ENCODE data around the gene THSD1.
"Not testable (repeated sequence)": the region's sequence is repeated elsewhere in the genome, so short reads cannot be mapped to it uniquely, and the experiment has no call there.

THSD1 gene

DNA sequence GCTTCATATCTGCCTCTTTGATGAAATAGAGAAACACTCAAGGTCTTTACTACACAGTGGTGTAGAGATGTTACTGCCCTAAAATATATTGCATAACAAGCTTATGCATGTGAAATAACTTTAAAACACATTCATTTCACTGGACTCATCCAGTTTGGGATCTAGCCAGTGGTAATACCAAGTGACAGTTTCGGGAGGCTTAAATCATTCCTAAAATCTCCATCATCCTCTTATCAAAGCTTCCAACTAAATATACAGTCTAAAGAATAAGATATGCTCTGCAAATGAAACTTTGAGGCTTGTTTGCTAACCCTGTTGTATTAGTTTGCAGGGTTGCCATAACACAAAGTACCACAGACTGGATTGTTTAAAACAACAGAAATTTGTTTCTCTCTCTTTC lies 52.8 kb downstream of the THSD1 start:
- DNase-seq (ENCODE audit: low spot score), result no peak

DNA sequence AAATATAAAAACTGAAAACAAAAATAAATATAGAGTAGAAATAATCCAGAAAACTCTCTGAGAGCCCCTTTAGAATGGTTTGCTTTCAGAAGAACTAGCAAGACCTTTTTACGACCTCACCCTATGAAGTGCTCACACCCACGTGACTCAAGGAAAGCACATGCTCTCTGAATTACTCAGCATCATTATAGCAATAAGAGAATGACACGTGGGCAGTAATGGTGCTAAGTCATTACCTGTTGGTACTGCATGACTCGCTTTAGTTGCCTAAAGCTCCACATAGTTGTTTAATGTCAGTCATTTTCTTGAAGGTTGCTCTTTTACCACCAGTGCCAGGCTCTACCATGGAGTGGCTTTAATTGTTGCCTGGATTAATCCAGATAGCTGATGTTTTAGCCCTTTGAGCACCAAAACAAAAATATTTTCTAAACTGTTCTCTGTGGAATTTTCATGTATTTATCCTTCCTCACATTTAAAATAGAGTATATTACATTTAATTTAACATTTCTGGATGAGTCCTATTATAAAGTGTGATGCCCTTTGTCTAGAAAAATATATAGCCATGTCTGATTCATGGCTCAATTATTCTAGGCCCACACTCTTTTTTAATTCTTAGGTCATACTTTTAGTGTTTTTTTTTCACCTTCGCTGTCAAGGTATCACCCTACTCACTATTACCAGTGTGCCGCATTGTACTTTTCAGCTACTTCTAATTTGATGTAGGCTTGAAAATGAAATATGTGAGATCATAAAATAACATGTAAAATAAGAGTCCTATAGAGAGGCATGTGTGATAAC lies 56.8 kb downstream of the THSD1 start:
- DNase-seq (ENCODE audit: low spot score), result peak; percentile 40

DNA sequence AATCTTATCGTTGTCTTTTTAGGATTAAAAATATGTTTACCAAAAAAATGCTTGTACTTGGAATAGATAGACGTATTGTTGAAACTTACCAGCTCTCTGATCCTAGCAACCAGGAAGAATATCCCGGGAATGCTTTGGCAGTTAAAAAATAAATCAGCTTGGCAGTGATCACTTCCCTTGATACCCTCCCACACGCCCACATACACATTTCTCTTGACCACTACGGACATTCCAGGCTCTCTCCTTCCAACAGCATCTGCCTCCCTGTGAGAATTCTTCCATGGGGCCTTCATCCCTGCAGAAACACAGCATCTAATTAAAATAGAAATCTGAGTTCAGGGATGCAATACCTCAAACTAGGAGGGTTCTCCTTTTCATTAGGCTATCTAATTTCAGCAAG lies 57.9 kb downstream of the THSD1 start:
- no peak for DNase-seq (ENCODE audit: low spot score)

DNA sequence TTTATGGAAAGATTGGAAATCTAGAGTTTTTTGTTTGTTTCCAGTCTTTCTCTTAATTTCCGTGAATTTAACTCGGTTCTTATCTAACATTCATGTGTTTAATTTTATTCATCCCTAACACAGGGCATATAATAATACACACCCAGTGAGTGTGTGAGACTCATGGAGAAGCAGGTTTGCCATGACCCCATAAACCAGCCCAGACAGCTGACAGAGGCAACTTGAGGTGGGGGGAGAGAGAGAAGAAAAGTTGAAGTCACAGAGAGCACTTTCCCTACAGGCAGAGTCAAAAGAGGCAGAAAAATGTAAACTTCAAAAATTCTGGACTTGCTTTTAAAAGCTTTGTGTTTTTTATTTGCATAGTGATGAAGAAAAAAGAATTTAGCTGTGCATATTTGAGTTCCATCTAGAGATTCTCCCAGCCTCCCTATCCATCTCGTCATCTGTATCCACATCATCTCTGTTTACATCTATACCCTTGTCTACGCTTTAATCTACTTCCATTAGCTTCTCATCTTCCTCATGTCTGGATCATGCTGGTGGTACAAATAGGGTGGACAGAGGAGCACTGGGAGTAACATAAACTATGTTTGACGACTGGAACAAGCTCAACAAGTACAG lies 60.2 kb downstream of the THSD1 start:
- DNase-seq (ENCODE audit: low spot score), result no peak

DNA sequence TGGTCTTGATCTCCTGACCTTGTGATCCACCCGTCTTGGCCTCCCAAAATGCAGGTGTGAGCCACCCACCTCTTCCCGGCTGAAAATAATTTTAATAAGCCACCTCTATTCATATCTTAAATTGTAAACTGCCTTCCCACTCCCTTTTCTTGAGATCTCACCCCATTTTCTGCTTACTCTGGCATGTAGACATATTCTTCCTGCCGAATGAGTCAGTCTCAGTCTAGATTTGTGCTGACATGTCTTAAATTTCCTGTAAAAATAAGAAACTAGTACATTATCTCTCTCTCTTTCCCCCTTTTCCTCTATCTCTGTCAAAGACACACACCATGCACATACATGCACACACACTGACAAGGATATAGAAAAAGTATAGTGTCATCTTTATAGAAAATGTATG lies 60.9 kb downstream of the THSD1 start:
- no peak for DNase-seq (ENCODE audit: low spot score)

DNA sequence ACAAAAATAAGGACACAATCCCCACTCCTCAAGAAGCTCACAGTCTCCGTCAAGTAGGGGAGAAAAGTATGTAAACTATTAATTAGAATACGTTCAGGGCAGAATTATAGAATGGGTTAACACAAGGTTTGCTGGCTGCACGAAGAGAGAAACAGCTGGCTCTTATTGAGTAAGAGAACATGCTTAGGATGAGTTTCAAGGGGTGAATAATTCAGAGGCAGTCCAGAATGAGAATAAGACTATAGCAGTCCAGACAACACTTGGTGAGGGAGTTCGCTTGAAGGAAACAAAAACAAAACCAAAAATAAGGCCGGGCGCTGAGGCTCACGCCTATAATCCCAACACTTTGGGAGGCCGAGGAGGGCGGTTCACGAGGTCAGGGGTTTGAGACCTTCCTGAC lies 61.9 kb downstream of the THSD1 start:
- DNase-seq (ENCODE audit: low spot score), result no peak

DNA sequence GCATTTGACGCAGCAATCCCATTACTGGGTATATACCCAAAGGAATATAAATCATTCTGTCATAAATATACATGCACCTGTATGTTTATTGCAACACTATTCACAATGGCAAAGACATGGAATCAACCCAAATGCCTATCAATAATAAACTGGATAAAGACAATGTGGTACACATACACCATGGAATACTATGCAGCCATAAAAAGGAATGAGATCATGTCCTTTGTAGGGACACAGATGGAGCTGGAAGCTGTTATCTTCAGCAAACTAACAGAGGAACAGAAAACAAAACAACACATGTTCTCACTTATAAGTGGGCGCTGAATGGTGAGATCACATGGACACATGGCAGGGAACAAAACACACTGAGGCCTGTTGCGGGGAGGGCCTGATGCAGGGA lies 63.8 kb downstream of the THSD1 start:
- DNase-seq (ENCODE audit: low spot score), result not testable (repeated sequence)

DNA sequence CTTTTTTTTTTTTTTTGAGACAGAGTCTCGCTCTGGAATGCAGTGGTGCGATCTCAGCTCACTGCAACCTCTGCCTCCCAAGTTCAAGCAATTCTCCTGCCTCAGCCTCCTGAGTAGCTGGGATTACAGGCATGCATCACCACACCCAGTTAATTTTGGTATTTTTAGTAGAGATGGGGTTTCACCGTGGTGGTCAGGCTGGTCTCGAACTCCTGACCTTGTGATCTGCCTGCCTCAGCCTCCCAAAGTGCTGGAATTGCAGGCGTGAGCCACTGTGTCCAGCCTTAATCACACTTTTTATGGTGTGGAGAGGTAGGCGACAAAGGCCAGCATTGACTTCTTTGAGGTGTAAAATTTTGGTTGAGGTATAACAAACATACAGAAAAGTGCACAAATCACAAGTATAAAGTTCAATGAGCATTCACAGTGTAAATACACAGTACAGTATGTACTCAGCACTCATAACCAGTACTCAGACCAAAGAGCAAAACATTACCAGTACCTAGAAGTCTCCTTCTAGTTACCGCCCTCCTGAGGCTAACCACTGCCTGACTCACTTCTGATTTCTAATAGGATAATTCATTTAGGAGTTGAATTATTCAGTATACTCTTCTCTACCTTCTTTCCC lies 68.0 kb downstream of the THSD1 start:
- not testable (repeated sequence) for DNase-seq (ENCODE audit: low spot score)

DNA sequence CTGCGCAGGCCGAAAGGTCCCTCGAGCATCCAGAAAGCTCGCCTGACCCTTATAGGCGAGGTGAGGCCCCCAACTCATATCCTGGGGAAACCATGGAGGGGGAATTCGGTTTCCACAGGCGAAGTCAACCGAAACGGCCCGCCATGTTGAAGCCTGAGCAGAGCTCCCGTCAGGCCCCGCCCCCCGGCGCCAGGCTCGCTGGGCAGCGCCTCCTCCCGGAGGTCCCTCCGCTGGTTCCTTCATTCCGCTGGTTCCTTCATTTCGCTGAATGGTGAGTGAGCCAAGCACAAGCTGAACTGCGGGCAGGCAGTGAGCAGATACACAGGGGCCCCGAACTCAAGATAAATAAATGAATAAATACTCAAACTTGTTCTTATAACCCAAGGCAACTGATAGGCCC lies 71.9 kb downstream of the THSD1 start:
- not testable (repeated sequence) for DNase-seq (ENCODE audit: low spot score)

DNA sequence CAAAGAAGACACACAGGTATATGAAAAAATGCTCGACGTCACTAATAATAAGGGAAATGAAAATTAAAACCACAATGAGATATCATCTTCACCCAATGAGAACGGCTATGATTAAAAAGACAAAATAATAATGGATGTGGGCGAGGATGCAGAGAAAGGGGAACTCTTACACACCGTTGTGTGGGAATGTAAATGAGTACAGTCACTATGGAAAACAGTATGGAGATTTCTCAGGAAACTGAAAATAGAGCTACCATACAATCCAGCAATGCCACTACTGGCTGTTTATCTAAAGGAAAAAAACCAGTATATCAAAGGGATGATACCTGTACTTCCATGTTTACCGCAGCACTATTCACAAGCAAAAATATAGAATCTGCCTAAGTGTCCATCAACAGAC lies 74.1 kb downstream of the THSD1 start:
- DNase-seq (ENCODE audit: low spot score), result not testable (repeated sequence)

Data from hematopoietic multipotent progenitor cell treated with erythropoietin and hydrocortisone succinate and interleukin-3 and kit ligand, for 15 days (in vitro differentiated cells).